SK-N-MC (cell line): ENCODE data around the gene B3GNT9.

Experiments used
- EZH2 ChIP-seq: fragments of 200-600 bp; sonication (generic); IDR thresholded peaks from one replicate; pipeline ENCODE4 v1.6.1; 2017; ENCODE audit warnings: antibody characterized with exemption
- POLR2AphosphoS5 ChIP-seq: IDR thresholded peaks from 2 replicates; pipeline ENCODE4 v1.6.1; 2012; ENCODE audit warnings: mild to moderate bottlenecking, low read depth, low read length, borderline replicate concordance

GRCh38 chr16:67116388-67117311, 34.1 kb downstream of the B3GNT9 start:
- TF ChIP-seq EZH2 (no peak), POLR2AphosphoS5 (no peak)
